CD4-positive, alpha-beta T cell treated with Interleukin-21 for 1 hour (primary cell): Measurements from ENCODE around the gene NGFR.
"Not testable (repeated sequence)": the region's sequence is repeated elsewhere in the genome, so short reads cannot be mapped to it uniquely, and the experiment has no call there.

ENCODE experiments used
- DNase-seq: peaks from one replicate; pipeline ENCODE4 v3.0.0-alpha.2; 2020

Gene NGFR

DNA sequence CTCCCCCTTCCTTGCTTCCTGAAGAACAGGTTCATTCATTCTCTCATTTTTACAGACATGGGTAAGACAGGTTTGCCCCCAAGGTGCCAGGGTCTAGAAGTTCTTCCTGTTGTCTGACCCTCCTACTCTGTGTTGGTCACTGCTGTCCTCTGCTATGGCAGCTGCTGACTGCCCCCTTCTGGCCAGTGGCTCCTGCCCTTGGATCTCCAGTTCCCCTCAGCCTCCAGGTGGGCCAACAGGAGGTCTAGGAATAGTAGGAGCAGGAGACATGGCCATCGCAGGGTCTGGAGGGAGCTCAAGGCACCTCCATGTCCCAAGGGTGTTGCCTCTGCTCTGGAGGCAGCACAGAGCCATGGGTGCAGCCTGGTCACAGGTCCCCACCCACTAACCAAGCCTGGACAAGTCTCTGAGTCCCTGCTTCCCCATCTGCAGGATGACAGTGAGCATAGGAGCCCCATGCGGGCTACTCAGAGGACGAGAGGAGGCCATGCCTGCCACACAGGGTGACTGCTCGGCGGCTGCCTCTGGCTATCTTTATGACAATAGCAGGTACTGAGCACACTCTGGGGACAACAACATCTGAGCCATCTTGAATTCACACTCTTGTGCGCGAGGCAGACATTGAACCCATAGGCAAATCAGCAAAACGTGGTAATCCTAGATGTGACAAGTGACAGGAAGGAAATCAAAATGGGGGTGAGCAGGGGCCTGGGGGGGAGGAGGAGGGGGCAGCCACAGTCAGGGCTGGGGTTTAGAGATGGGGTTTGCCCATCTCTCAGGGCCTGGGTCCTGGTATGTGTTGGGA lies 53.6 kb downstream of the NGFR start:
- no peak for DNase-seq

DNA sequence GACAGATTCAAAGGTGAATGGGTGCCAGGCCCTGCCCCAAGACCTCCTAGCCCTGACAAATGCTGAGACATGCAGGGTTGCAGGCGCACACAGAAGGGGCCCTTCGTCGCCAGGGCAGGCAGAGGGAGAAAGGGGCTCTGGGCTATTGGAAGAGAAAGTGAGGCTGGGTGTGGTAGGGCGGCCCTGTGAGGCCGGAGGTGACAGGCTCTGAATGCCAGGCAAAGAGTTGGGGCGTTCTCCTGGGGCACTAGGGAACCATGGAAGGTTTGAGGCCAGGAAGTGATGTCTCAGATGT lies 54.2 kb downstream of the NGFR start:
- DNase-seq: no peak

DNA sequence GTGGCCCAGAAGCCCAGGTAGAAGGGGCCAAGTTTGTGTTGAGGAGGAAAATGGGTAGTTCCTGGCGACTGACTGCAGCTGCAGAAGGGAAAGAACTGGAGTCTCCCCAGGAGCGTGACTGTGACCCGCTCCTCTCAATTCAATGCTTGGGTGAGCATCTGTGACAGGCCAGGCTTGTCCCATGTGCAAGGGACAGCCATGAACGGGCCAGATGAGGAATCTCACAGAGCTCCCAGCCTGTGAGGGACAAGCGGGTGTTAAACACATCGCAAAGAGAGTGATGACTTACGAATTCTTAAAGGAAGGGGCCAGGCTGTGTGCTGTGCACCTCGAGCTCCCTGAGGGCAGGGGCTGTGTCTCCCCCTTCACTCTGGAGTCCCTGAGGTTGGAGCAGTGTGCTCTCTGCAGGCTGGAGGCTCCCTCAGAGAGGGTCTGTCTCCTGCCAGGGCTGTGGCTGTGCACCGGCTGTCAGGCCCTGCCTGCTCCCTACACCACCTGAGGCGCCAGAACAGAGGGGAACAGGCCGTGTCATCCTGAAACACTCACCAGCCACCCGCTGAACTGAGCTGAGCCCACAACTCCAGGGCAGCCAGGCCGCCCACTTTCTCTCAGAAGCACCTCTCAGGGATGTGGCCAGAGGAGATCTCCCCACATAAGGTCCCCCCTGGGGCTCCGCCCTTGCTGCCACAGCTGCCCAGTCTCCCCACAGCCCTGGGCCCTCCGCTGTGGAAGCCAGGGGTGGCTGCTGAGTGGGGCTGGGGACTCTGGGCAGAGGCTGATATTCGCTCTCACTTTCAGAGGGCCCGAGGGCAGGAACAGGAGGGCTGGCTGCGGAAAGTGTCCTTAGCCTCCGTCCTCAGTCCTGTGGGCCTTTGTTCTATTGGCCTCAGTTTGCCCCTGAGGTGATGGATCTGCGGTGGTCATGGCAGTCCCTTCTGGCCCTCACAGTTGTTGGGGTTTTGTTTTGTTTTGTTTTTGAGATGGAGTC lies 54.9 kb downstream of the NGFR start:
- DNase-seq: no peak

DNA sequence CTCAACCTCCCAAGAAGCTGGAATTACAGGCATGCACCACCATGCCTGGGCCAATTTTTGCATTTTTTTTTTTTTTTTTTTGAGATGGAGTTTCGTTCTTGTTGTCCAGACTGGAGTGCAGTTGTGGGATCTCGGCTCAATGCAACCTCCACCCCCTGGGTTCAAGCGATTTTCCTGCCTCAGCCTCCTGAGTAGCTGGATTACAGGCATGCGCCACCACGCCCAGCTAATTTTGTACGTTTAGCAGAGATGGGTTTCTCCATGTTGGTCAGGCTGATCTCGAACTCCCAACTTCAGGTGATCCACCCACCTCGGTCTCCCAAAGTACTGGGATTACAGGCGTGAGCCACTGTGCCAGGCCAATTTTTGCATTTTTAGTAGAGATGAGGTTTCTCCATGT lies 55.7 kb downstream of the NGFR start:
- not testable (repeated sequence) for DNase-seq

DNA sequence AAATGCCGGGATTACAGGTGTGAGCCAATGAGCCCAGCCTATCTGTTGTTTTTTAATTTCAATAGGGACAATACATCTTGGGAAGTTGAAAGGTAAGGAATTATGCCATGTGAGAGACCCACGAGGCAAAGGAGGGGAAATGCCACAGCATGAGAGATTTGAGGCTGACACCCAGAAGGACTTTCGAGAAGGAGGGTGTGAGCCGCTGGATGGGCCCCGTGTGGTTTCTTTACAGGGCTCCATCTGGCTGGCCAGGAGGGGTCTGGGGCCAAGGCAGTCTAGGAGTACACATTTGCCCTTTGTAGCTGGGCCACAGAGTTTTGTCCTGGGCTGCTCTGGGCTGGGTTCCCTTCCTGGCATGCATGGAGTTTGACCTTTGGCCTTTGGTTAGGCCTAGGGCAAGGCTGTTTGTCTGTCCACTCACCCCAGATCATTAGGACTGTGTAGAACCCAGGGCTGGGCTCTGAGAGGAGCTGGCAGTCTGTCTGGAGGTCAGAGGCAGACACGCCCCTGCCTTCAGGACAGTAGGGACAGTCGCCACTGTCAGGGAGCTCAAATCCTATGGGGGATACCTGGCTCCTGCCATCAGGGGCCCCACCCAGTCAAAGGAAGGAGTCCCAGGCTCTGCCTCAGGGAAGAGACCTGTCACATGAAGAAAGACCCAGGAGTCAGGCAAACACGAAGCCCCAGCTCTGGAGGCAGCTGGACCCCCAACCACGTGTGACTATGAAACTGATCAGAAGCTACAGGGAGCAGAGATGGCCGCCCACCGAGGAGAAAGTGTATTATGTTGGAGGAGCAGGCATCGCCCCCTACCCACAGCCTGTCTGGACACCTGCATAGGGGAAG lies 56.4 kb downstream of the NGFR start:
- DNase-seq: no peak

DNA sequence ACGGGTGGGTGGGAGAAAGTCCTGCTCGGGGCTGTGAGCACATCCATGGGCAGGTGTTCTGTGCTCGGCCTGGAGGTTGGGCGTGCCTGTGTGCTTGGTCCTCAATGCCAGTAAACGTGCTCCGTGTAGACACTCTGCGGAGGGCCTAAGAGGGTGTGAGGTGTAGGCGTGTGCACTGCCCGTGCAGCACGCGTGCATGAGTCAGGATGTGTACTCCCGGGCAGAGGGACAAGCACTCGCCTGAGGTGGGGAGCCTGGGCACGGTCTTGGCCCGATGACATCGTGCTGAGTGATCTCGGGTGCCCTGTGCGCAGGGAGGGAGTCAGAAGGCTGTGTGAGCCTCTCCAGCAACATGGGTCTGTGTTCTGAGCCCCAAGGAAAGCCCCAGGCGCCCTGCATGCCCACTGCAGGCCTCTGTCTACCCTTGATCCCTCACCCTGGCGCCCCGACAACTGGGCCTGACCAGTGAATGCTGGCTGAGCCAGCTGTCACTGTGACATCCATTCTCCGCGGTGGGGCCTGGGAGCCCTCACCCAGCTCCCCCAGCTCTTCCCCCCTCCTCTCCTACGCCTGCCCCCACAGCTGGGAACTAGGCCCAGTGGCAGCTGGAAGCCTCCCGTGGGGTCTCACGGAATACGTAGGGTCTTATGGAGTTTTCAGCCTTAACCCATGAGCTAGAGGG lies 57.1 kb downstream of the NGFR start:
- no peak for DNase-seq

DNA sequence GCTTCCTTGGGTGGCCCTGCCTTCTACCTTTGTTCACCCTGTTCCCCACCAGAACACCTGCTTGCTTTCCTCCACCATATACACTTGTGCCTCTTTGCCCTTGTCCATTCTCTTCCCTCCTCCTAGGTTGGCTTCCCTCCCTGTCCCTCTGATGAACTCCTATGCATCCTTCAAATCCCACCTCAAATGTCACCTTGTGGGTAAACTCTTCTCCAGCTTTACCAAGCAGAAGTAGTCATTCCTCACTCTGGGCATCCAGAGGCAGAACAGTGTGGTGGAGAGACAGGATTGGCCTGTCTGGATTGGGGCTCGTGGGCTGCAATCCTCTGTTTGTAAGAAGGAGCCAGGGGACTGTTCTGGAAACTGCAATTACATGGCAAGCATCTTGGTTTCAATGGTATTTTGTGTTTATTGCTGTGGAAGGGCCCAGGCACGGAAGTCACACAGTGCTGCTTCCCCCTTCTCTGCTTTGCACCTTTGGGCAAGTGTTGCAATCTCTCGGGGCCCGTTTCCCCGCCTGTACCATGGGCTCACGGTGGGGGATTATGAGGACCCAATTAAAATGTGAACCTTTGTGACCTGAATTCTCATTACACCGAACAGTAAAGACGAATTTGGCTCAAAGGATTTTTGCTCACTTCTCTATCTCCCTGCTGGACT lies 58.7 kb downstream of the NGFR start:
- no peak for DNase-seq

DNA sequence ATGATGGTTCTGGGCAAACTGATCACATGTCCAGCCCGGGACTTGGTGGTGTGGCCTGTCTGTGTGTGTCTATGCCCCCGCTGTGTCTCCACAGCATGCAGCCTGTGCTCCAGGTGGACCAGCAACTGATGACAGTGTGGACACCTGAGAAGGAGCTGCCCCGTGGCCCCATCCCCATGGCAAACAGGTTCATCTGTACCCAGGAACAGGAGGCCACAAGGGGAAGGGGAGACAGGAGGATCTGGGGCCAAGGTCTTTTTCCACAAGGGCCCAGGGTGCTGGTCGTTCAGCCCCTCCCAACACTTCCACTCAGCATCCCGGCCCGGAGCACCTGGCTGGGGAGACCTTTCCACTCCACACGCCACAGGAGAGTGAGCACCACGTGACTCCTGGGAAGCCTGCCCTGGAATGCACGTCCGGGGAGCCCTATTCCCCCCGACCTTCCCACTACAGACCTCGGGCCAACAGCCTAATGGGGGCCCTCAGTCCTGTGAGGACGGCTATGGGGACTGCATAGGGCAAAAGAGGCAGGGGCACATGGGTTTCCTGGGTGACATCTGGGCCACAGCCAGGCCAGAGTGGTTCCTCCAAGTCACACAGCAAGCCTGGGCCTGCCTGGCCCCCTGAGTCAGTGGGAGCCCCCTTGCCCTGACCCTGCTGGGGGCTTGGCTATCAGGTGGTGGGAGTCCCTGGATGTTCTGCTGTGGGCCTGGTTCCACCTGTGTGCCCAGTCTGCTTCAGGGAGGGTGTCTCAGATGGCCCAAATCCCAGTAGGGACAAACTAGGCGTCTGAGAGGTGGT lies 59.8 kb downstream of the NGFR start:
- DNase-seq: no peak

DNA sequence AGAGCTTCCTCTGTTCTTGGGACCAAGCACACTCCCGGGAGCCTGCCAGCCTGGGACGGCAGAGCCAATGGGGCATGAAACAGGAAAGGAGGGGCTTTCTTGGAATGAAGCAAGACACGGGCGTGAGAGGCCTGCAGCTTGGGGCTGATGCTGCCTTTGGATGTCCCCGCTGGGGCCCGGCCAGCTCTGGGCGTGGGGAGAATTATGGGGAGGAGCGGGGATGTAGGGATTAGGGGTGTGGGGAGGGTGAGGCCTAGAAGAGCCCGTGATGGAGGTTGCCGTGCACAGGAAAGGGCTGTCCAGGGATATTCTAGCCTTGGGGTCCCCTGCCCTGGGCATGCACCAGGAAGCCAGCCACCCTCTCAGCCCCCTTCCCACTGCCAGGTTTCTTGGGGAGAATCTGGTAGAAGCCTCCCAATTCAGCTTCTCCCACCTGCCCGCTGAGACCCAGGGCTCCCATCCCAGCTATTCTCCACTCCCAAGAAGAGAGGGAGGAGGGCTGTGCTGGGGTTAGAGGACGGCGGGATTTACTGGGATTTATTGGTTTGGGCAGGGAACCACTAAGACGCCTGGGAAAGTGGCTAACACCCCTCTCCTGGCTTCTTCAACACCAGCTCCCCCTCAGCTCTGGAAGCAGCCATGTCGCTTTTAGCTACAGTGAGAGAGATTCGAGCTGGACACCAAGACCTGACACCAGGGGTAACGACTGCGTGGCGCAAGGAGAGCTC lies 60.6 kb downstream of the NGFR start:
- no peak for DNase-seq

DNA sequence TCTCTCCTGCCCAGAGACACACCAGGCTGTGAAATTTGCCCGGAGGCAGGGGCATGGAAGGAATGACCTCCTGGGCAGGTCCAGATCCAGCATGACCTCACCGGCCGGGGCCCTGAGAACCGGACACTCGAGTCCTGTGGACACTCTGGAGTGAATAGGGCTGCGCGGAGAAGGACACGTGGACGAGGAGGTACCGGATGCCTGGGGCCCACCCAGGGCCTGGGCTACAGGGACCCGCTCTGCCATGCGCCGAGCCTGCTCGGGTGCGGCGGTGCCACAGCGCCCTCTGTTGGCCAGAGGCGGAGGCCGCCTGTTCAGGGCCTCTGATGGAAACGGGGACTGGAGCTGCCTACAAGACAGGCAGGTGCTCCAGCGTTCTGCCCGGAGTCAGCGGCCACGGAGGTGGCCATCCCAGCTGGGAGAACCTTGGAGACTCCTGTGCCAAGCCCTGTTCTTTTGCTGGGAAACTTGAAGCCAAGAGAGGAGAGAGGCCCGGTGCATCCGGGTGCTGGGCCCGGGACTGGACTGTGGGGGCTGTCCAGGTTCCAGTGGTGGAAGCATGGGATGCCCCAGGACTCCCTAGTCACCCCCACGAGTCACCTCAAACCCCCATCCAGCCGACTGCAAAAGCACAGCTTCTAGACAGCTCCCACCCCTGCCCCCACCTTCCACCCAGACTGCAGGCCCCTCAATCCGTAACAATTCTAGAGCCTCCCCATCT lies 61.3 kb downstream of the NGFR start:
- DNase-seq: peak; percentile 82

DNA sequence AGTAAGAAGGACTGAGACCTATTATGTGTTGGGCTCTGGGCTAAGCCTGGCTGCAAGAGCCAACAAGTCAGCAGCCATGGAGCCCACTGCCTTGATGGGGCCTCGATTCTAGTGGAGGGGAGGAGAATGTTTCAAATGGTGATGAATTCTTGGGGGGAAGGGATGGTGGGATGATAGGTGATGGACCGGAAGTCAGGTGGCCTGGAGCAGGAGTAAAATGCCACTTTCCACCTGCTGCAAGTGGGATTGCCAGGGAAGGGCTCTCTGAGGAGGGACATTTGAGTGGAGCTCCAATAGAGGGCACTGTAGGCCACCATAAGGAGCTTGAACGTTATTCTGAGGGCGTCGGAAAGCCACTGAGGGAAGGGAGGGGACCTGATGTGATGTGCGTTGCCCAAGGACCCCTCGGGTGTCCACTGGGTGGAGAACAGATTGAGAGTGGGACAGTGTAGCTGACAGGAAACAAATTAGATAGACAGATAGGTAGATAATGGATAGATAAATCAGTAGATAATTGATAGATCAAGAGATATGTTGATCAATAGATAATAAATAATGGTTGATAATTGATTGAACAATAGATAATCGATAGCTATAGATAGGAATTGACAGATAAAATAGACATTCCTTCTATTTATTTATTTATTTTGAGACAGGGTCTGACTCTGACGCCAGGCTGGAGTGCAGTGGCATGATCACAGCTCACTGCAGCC lies 62.4 kb downstream of the NGFR start:
- DNase-seq: peak; percentile 55
